NCI-H1105 treated with DMSO at 0.1 percent for 48 hours (cell line): ENCODE results near the gene VMP1.
"Not testable (repeated sequence)": the region's sequence is repeated elsewhere in the genome, so short reads cannot be mapped to it uniquely, and the experiment has no call there.

Source experiments
- DNase-seq: peaks from one replicate; lab custom pipeline; 2025; lab: John Stamatoyannopoulos, UW

VMP1 gene

GRCh38 chr17:59811209-59811608, 103.8 kb downstream of the VMP1 start:
- no peak for DNase-seq

- no peak for DNase-seq
Observed at GRCh38 chr17:59812139-59812538, 104.7 kb downstream of the VMP1 start.

- DNase-seq: no peak
Observed at GRCh38 chr17:59814276-59814675, 106.8 kb downstream of the VMP1 start.

- no peak for DNase-seq
Observed at GRCh38 chr17:59814685-59815084, 107.2 kb downstream of the VMP1 start.

- DNase-seq: no peak
Observed at GRCh38 chr17:59815965-59816364, 108.5 kb downstream of the VMP1 start.

GRCh38 chr17:59825533-59826322, 118.3 kb downstream of the VMP1 start:
- no peak for DNase-seq

GRCh38 chr17:59826706-59827453, 119.4 kb downstream of the VMP1 start:
- DNase-seq: no peak

- DNase-seq: no peak
Observed at GRCh38 chr17:59827721-59828477, 120.4 kb downstream of the VMP1 start.

GRCh38 chr17:59828478-59828760, 121.0 kb downstream of the VMP1 start:
- no peak for DNase-seq

GRCh38 chr17:59828819-59829216, 121.4 kb downstream of the VMP1 start:
- not testable (repeated sequence) for DNase-seq

GRCh38 chr17:59829217-59830006, 122.0 kb downstream of the VMP1 start:
- no peak for DNase-seq

GRCh38 chr17:59830007-59830630, 122.7 kb downstream of the VMP1 start:
- no peak for DNase-seq

GRCh38 chr17:59830846-59831486, 123.5 kb downstream of the VMP1 start:
- no peak for DNase-seq

GRCh38 chr17:59832883-59833379, 125.5 kb downstream of the VMP1 start:
- no peak for DNase-seq

GRCh38 chr17:59837308-59838051, 130.0 kb downstream of the VMP1 start:
- peak; percentile 76 for DNase-seq

GRCh38 chr17:59838052-59838916, 130.8 kb downstream of the VMP1 start:
- DNase-seq: no peak

GRCh38 chr17:59839651-59840328, 132.3 kb downstream of the VMP1 start:
- no peak for DNase-seq

- no peak for DNase-seq
Observed at GRCh38 chr17:59840329-59841090, 133.1 kb downstream of the VMP1 start.
